Stimulated activated CD4-positive, alpha-beta T cell treated with anti-CD3 and anti-CD28 coated beads, Interleukin-1b, Interleukin-23, amount 100 ng/mL, for 24 hours (primary cell): ENCODE results near the gene SNX1.

ENCODE experiments used
- DNase-seq, 4 experiments: peaks; one replicate each; pipeline ENCODE4 v3.0.0-alpha.2; 2020; ENCODE audit warnings: low read depth in 4 of 4, low spot score in 1 of 4

Gene SNX1

GRCh38 chr15:64144192-64144564 lies 48.4 kb downstream of the SNX1 start:
- DNase-seq: no peak

GRCh38 chr15:64144565-64145281 lies 48.9 kb downstream of the SNX1 start:
- DNase-seq: no peak

- no peak for DNase-seq
Observed at GRCh38 chr15:64146041-64146440, 50.3 kb downstream of the SNX1 start.

GRCh38 chr15:64146520-64146884 lies 50.7 kb downstream of the SNX1 start:
- no peak for DNase-seq

GRCh38 chr15:64146885-64147681 lies 51.3 kb downstream of the SNX1 start:
- no peak for DNase-seq

- no peak for DNase-seq
Observed at GRCh38 chr15:64148168-64148567, 52.4 kb downstream of the SNX1 start.

- no peak for DNase-seq
Observed at GRCh38 chr15:64148581-64148980, 52.8 kb downstream of the SNX1 start.

GRCh38 chr15:64149424-64149823 lies 53.6 kb downstream of the SNX1 start:
- no peak for DNase-seq

GRCh38 chr15:64149893-64150578 lies 54.3 kb downstream of the SNX1 start:
- no peak for DNase-seq

- no peak for DNase-seq
Observed at GRCh38 chr15:64151727-64152506, 56.1 kb downstream of the SNX1 start, which contains the start of gene SNX22. Gene SNX22 (plus strand): TSS chr15:64151731. CDS start chr15:64151776, 45 bp downstream.

- no peak for DNase-seq
Observed at GRCh38 chr15:64152507-64153387, 57.0 kb downstream of the SNX1 start.

- DNase-seq: peak; percentile 86 to 92 (median 89)
Observed at GRCh38 chr15:64153480-64154367, 57.9 kb downstream of the SNX1 start.

GRCh38 chr15:64155802-64156651 lies 60.2 kb downstream of the SNX1 start:
- no peak for DNase-seq

GRCh38 chr15:64156652-64157331 lies 61.0 kb downstream of the SNX1 start:
- DNase-seq: no peak

- no peak for DNase-seq
Observed at GRCh38 chr15:64157599-64158125, 61.9 kb downstream of the SNX1 start.

GRCh38 chr15:64158363-64159134 lies 62.8 kb downstream of the SNX1 start:
- DNase-seq: no peak
